ENCODE data around the gene TP53. TPM values are rescaled to one million over a fixed set of nuclear protein-coding genes. Genes with fewer than 3 reads are reported as not detected.
A peak's percentile ranks its signal among the peaks of the same experiment; 100 is the strongest.

The TP53 gene
- total RNA-seq, 1 experiment from 2014 or later = 179 TPM

DNA sequence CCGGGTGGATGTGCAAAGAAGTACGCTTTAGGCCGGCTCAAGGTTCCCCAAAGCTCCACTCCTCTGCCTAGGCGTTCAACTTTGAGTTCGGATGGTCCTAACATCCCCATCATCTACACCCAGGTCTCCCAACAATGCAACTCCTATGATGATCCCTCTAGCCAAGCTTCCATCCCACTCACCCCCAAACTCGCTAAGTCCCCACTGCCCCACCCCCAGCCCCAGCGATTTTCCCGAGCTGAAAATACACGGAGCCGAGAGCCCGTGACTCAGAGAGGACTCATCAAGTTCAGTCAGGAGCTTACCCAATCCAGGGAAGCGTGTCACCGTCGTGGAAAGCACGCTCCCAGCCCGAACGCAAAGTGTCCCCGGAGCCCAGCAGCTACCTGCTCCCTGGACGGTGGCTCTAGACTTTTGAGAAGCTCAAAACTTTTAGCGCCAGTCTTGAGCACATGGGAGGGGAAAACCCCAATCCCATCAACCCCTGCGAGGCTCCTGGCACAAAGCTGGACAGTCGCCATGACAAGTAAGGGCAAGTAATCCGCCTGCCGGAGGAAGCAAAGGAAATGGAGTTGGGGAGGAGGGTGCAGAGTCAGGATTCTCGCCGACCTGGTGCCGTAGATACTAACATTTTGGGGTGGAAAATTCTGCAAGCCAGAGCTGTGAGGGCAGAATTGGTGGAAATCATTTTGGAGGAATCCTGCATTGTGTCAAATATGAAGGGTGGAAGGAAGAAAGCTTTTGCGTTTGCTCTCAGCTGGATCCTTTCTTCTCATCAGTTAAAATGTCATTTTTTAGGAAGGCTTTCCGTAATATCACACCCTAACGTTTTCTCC lies at the start of gene TP53 (continued):
- TF ChIP-seq USF1 (CRISPR knock-in tag; IDR thresholded peaks at IDR 0.05) = peak; percentile 58; the same call in 1 of the 2 replicates
- TF ChIP-seq NFYB (CRISPR knock-in tag; conservative IDR thresholded peaks at IDR 0.05; ENCODE audit: low read depth) = no peak
- TF ChIP-seq ZNF121 (CRISPR knock-in tag; IDR thresholded peaks at IDR 0.05) = no peak
- TF ChIP-seq NR2C2 (CRISPR knock-in tag; IDR thresholded peaks at IDR 0.05) = no peak
- TF ChIP-seq GABPB1 (CRISPR knock-in tag; IDR thresholded peaks at IDR 0.05) = peak; percentile 34; the same call in 1 of the 2 replicates
- TF ChIP-seq, protein P1, sequence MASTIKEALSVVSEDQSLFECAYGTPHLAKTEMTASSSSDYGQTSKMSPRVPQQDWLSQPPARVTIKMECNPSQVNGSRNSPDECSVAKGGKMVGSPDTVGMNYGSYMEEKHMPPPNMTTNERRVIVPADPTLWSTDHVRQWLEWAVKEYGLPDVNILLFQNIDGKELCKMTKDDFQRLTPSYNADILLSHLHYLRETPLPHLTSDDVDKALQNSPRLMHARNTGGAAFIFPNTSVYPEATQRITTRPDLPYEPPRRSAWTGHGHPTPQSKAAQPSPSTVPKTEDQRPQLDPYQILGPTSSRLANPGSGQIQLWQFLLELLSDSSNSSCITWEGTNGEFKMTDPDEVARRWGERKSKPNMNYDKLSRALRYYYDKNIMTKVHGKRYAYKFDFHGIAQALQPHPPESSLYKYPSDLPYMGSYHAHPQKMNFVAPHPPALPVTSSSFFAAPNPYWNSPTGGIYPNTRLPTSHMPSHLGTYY (CRISPR knock-in tag; IDR thresholded peaks at IDR 0.05) = peak; percentile 65; the same call in 1 of the 2 replicates
- TF ChIP-seq, protein P2, sequence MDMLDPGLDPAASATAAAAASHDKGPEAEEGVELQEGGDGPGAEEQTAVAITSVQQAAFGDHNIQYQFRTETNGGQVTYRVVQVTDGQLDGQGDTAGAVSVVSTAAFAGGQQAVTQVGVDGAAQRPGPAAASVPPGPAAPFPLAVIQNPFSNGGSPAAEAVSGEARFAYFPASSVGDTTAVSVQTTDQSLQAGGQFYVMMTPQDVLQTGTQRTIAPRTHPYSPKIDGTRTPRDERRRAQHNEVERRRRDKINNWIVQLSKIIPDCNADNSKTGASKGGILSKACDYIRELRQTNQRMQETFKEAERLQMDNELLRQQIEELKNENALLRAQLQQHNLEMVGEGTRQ (CRISPR knock-in tag; IDR thresholded peaks at IDR 0.05) = peak; percentile 61
- TF ChIP-seq SMAD3 (CRISPR knock-in tag; IDR thresholded peaks at IDR 0.05; ENCODE audit: borderline replicate concordance) = peak; percentile 85; the same call in 1 of the 2 replicates
- TF ChIP-seq, protein P3, sequence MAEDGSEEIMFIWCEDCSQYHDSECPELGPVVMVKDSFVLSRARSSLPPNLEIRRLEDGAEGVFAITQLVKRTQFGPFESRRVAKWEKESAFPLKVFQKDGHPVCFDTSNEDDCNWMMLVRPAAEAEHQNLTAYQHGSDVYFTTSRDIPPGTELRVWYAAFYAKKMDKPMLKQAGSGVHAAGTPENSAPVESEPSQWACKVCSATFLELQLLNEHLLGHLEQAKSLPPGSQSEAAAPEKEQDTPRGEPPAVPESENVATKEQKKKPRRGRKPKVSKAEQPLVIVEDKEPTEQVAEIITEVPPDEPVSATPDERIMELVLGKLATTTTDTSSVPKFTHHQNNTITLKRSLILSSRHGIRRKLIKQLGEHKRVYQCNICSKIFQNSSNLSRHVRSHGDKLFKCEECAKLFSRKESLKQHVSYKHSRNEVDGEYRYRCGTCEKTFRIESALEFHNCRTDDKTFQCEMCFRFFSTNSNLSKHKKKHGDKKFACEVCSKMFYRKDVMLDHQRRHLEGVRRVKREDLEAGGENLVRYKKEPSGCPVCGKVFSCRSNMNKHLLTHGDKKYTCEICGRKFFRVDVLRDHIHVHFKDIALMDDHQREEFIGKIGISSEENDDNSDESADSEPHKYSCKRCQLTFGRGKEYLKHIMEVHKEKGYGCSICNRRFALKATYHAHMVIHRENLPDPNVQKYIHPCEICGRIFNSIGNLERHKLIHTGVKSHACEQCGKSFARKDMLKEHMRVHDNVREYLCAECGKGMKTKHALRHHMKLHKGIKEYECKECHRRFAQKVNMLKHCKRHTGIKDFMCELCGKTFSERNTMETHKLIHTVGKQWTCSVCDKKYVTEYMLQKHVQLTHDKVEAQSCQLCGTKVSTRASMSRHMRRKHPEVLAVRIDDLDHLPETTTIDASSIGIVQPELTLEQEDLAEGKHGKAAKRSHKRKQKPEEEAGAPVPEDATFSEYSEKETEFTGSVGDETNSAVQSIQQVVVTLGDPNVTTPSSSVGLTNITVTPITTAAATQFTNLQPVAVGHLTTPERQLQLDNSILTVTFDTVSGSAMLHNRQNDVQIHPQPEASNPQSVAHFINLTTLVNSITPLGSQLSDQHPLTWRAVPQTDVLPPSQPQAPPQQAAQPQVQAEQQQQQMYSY (CRISPR knock-in tag; IDR thresholded peaks at IDR 0.05) = peak; percentile 75
- TF ChIP-seq TEAD4 (CRISPR knock-in tag; IDR thresholded peaks at IDR 0.05) = no peak
- no peak for TF ChIP-seq ZBTB43 (CRISPR knock-in tag; IDR thresholded peaks at IDR 0.05)
- no peak for TF ChIP-seq ZNF532 (CRISPR knock-in tag; IDR thresholded peaks at IDR 0.05; ENCODE audit: borderline replicate concordance)
- no peak for TF ChIP-seq OVOL2 (CRISPR knock-in tag; IDR thresholded peaks at IDR 0.05; ENCODE audit: borderline replicate concordance)
- no peak for TF ChIP-seq RELA (CRISPR knock-in tag; IDR thresholded peaks at IDR 0.05; ENCODE audit: borderline replicate concordance)
- no peak for TF ChIP-seq ATF2 (CRISPR knock-in tag; IDR thresholded peaks at IDR 0.05; ENCODE audit: borderline replicate concordance, low read depth)
- no peak for TF ChIP-seq IRF1 (CRISPR knock-in tag; IDR thresholded peaks at IDR 0.05)
- no peak for TF ChIP-seq HMGA2 (CRISPR knock-in tag; IDR thresholded peaks at IDR 0.05)
- TF ChIP-seq FOXK1 (CRISPR knock-in tag; IDR thresholded peaks at IDR 0.05) = peak; percentile 64; the same call in 1 of the 2 replicates
- no peak for TF ChIP-seq EMX1 (CRISPR knock-in tag; IDR thresholded peaks at IDR 0.05)
- TF ChIP-seq MXD4 (CRISPR knock-in tag; IDR thresholded peaks at IDR 0.05; ENCODE audit: borderline replicate concordance) = no peak
- TF ChIP-seq FOXP4 (CRISPR knock-in tag; IDR thresholded peaks at IDR 0.05) = peak; percentile 29; the same call in 1 of the 2 replicates

Measured in WTC11 (cell line).